HG03565 (cell line): ENCODE measurements around the gene CPVL.

Source experiments
- ATAC-seq: cut with Tn5 transposase; IDR thresholded peaks from one replicate; pipeline ENCODE4 v1.9.1; 2021; ENCODE audit warnings: mild to moderate bottlenecking, moderate library complexity; ENCODE audit not compliant: unreplicated experiment

Gene CPVL

DNA sequence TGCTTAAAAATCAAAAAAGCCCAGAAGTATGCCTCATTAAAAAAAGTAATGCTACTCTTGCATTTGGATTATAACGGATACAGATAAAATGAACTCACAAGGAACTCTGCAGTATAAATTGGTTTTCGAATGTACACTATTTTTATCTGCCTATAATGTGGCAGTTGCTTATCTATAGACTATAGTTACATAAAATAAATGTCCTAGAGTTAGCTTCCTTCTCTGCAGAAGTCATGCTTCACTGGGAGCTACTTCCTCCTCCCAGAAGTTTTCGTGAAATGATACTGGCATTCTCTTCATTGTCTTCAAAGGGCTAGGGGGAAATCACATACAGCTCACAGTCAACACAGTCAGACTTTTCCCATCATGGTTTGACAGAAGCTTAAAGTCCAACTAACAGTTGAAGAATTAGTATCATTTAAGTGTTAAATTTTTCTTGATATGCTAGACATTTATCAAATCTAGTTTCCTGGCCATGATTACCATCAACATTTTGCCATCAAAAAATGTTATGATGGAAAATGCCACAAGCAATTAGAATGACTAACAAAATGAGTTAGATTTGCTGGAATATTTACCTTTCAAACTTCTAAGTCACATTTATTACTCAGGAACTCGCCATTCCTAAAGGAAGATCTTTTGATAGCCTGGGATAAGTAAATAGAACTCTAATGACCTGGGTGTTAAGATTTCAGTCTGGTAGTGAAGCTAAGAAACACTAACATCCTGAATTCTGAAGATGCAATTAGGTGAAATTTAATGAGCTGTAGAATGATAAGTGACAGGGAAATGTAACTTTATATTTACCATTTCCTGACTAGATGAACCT is 100.9 kb downstream of the CPVL start:
- no peak for ATAC-seq

DNA sequence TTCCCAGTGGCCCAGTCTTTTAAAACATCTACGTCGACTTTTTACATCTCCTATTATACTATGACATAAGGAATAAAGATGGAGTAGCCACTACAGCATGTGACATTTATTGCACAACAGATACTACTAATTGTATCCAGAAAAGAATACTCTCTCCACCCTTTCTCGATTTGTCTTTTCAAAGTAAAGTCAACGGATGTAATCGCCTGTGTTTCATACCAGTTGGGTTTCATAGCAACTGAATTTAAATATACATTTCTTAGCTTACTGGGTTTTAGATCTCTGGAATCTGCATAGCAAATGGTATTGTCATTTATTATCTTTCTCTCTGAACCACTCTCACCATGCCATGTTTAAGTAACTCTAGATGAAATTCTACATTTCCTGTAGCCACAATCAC is 101.8 kb downstream of the CPVL start:
- ATAC-seq: no peak

DNA sequence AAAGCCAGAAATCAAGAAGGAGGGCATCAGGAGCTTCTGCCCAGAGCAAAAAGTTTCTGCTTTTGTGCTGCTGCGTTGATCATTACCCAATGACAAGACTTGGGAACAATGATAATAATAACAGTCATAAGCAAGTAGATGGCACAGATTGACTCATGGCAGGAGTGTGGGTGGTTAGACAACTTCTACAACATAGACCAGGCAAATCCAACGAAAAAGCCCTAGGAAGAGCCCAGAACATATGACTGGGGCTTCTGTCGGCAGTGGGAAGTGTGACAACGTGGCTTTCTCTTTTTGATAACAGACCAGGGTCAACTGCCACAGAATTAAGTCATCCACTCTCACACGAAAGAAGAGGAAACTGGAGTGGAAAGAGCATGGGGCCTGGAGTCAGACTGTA is 102.8 kb downstream of the CPVL start:
- no peak for ATAC-seq

DNA sequence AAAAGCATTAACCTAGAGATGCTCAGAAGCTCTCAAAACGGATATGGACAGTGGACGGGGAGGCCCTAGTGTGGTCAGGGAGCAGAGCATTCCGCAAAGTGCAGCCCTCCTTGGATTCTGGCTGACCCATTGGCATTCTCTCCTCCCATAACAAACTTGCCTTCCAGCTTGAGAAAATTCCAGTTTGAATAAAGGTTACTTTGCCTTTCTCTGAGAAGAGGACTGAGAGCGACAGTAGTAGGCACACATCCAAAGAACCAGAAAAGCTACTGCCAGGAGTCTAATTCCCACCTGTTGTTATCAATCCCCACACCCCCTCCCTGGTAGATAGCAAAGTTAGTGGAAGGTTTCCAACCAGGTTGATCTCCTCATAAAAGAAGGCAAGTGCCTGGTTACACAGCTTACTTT is 103.5 kb downstream of the CPVL start:
- no peak for ATAC-seq

DNA sequence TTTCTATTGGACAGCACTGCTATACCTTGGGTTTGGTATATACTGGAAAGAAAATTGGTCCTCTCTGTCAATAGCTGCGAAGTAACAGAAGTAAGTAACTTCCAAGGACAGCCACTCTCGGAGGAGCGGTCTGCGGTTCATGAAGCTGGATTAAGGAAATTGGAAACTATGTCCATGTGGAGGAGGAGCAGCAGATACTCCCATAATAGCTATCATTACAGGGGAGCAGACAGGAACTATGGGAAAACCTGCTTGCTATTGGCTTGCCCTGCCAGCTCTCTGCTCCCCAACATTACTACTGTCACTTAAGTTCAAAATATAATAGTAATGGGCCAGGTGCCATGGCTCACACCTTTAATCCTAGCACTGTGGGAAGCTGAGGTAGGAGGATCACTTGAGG is 104.3 kb downstream of the CPVL start:
- ATAC-seq: no peak

DNA sequence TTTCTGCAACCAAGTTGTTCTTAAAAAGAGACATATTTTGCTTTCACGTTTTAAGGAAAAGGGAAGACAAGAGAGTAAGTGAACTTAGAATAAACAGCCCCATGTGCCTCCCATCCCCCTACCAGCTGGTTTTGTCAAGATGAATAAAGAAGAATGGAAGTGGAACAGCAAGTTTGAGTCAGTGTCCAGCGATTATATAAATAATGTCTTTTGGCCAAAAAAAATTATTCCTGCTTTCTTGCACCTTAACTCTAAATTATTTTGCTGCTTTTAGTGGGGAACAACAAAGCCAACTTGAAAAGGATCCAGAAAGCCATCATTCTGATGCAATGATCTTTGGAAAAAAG is 105.8 kb downstream of the CPVL start:
- ATAC-seq: no peak

DNA sequence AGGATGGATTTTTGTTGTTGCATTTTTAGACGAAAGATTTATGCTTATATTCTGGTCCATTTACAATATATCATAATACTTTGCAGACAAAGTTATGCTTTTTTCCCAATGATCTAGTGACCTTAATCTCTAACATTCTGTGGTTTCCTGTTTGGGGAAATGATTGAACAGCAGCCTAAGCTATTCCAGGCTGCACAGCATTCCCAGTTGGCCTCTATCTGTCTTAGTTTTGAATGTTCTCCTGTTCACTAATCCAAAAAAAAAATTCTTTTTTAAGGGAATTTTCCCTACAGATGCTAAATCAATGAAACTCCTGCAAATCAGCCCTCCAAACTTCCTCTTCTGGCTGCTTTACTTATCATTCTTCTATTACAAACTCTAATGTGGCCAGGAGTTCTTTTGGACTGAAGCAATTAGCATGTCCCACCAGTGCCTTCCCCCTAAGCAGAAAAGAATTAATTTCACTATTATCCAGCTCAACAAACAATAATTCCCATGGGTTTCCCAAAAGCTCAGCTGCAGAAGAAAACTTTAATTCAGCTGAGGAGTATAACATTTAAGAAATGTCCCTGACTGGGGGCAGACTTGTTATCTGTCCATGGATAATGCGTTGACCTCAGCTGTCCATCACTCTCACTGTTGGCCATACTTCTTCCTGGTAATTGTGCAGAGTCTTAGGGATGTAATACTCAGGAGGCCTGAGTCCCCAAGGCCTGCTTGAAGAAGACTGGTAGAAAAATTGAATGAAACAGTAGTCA is 106.3 kb downstream of the CPVL start:
- no peak for ATAC-seq

DNA sequence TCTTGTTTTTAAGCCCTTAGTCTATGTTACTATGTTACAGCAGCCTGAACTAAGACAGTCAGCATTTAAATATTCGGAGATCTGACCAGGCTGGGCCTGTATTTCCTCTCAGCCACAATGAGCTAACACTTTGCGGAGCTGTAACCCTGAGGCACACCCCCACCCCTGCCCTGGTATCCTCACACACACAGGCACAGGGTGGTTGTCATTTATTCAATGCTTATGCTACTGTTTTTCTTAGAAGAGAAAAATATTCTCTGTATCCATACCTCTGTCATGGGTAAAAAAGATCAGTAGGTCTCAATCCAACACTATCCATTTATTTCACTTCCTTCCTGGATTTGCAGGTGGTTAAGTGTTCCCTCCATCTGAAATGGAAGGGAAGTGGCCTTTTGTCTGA is 107.9 kb downstream of the CPVL start:
- ATAC-seq: no peak

DNA sequence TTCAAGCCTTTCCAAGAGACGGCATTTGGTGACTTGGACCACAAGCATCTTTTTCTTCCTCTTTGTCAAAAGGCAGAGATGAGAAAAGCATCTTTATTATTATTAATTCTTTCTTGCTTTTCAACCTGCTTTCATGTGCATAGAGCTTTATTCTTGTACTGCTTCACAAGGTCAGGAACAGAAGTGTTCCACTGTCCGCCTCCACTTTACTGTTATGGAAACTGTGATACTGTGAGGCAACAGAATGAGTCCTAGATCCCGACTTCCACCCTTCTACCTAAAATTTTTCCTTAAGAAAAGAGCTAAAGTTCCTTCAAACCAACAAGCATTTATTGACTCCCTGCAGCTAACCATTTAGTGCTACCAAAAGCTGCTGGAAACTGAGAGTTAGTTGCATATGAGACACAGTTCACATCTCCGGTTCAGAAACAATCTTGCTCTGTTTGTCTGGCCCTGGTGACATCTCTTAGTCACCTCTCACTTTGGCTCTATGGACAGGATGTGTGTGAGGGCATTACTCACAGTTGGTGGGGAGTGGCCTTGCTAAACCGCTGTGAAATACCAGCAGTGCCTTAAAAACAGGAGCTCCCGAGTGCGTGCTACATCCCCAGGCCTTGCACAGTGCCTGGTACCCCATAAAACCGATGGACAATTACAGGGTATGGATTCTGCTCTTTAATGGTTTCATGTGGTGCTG is 111.1 kb downstream of the CPVL start:
- ATAC-seq: no peak

DNA sequence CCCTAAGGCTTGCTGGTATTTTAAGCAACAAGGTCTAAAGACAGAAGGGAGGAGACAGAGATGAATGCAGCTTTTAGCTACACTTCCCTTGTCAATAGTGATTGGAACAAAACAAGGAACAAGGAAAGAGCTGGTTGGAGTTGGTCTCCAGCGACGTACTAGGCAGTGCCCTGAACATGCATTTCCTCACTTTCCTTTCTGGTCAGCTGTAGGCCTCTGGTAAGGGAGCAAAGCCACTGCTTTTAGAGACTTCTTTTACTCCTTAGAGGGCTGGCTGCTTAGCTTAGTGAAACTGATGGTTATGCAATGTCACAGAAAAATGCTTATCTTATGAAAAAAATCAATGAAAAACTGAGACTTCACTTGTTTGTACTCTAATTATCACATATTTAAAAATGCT is 112.8 kb downstream of the CPVL start:
- ATAC-seq: no peak

DNA sequence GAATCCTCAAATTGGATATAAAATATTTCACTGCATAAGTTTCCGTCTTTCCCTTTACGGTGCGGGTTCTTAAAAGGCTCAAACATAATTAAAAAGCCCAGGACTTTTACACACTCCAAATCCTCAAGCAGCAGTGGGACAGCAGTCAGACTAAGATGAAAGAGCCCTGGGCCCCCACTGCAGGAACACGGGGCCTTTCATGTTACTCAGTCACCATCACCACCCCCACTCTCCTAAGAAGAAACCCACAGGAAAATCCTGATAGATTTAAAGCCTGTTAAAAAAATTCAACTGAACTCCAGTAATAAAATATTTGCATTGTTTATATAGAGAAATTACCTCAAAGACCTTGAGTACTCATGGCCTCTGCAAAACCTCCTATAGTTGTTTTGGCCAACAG is 114.2 kb downstream of the CPVL start:
- no peak for ATAC-seq

DNA sequence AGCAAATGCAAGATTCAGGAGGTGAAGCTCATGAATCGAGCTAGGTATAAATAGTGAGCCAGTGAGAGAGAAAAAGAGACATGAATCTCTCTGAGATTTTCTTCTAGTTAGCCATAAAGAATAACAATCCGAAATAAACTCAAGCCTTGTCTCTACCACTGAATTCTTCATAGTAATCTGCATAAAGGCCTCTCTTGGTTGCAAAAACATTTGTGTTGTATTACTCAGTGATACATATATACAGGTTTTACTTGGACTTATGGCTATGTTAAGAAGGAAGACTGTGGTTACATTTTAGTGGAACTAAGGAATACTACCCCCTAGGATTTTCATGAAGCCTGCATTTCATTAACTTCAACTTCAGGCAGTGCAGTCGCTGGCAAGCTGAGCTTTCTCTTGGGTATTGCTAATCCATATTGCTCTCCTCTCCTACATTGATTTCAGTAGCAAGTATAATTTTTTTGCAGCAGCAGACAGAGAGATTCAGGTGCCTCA is 115.5 kb downstream of the CPVL start:
- no peak for ATAC-seq

DNA sequence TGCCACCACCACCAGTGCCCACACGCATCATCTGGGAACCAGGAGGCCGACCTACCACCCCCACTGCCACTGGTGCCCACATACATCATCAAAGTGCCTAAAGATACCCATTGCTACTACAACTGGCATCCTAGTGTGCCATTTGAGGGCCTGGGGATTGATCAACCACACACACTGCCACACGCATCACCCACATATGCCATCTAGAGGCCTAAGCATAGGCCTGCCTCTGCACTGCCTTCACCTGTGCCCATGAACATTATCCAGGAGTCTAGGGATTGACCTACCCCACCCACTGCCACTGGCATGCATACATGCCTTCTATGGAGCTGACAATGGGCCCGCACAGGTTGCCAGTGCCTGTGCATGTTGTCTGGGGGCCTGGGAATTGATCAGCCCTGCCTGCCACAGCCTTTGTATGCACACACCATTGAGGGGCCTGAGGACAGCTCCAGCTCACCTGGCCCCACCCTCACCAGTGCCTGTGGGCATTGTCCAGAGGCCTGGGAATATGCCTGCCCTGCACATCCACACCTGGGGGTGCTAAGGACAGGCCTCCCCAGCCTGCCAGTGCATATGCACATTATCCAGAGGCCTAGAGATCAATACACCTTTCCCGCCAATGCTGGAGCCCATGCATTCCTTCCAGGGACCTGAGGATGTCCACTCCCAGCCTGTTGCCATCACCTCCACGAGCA is 123.9 kb downstream of the CPVL start:
- no peak for ATAC-seq

DNA sequence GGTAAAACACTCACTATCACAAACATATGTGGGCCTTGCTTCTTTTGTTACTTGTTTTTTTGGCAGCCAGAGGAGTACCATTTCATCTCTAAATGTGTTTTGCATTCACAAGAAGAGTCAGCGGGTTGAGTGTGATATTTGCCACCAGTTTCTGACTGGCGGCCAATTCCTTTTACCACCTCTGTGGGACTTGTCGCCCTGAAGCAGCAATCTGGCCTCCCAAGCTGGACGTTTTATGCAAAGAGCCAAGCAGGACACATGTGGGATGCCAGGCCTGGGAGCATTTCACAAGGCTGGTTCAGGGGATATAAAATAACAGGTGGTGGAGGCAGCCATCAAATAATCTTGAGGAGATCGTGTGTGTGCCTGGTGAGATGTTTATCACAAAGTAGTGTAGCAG is 126.4 kb downstream of the CPVL start:
- no peak for ATAC-seq

DNA sequence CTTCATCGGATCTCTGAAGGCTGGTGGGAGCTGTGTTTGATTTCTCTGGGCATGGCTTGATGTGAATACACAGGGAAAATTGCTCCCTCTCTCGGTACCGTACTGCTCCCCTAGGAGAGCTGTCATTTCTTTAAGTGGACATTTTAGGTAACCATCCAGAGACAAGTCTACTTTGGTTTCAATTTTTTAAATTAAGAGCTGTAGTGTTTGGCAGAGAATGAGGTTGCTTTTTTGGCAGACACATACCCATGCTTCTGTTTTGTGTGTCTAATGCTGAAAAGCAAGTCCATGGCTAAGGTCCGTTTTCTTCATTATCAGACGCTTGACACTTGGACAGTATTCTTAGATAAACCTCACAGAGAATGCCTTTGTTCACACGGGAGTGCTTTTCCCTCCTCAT is 127.0 kb downstream of the CPVL start:
- ATAC-seq: no peak

DNA sequence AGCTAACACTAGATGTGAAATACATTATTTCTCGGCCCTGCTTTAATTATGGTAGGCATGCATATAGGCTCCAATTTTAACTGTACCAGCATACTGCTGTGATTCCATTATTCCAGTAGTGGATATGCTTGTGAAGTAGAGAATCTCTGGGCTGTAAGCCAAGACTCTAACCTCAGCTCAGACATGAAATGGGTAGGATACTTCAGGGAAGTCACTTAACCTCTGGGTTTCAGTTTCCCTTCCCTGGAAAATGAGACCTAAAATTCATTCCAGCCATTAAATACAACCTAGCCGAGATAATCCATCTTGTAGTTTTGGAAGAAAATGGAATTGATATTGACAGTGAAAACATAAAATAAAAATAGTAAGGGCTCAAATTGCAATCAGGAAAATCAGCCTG is 128.6 kb downstream of the CPVL start:
- ATAC-seq: no peak

DNA sequence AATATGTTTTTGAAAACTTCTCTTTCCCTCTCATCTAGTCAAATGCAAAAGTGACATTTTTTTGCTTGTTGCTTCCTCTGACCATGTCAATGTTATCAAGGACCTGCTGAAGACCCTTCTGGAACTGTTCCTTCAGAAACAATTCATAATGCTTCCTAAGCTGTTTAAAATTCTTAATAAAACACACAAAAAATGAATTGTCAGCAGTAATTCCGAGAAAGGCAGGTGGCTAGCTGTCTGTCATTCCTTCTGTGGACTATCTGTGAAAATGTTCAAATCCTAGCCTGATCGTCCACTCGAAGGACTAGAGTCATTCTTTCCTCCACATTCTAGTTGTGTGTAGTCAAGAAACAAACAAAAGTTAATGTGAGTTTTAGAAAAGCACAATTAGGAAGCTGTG is 131.6 kb downstream of the CPVL start:
- ATAC-seq: no peak

DNA sequence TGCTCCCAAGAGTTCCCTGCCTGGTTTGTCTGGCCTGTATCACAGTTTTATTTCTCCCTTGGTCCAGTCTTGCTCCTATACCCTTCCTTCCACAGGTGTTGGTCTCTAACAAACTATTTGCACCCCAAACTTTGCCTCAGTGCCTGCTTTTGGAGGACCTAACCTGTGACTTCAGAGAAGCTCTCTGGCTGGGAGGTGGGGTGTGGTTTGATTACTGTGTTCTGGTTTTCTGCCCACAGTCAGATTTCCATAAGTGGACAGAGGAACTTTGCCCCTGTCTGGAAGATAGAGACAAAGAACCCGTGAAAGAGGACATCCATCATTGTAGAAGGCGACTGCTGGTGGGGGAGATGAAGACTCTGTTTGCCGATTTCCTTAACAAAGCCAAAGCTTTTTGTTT is 132.4 kb downstream of the CPVL start:
- no peak for ATAC-seq

DNA sequence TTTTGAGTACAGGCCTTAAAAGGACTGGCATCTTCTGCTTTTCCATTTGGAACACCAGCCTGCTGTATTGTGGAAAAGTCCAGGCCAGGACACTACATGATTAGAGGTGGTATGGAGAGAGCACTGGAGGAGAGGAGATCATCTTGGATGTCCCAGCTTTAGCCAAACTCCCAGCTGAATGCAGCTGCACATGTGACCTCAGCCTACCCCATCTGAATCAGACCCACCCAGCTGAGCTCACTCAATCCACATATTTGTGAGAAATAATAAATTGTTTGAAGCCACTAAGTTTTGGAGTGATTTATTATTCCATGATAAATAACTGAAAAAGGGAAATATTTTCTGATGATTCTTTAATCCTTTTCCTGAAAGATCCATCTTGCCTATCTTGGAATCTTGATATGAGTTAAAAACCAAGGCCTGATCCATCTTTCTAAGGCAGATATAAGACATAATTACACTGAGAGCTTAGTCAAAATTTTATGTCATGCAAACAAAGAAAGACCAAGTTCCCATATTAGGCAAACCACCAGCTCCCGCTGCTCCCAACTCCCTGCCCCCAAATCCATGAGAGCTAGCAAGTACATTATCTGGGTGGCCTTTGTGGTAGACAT is 133.1 kb downstream of the CPVL start:
- ATAC-seq: no peak

DNA sequence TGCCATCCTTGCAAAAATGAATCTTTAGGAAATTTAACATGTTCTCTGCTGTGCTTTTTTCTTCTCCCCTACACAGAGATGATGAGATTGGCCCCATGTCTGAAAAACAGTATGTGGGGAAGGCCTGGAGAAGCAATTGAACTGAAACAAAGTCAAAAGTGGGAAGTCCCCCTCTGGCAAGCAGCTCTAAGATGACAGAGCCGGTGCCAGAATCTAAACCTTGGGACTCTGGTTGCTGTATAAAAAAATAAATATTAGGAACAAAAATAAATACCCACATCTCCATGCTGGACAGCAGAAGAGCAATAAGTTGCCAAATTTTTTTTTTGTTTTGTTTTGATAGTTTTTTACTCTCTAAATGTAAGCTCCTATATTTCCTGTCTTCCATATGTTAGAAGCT is 136.4 kb downstream of the CPVL start:
- ATAC-seq: no peak

DNA sequence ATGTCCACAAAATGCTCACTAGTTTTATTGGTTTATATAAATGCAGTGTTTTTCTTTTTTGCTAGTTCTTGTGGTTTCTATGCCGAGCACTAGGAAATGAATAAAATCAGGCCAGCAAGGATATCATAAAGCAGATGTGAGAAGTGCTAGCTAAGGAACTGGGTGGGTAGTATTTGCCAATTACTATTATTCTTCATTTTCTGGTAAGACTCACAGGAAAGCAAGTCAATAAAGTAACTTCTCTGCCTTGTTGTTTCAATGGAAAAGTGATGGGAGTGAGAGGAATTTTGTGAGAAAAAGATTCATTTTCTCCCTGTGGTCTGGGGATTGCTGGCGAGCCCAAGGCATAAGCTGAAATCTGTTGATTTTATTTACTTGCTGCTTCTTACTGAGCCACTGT is 137.7 kb downstream of the CPVL start:
- ATAC-seq: no peak
